Astrocyte of the spinal cord (primary cell): ENCODE results near the gene RNASET2.

ENCODE experiments used
- DNase-seq: peaks from one replicate; pipeline ENCODE4 v3.0.0; 2011; ENCODE audit warnings: low read depth, low spot score
- H3K4me3 ChIP-seq: 2 replicates; pipeline ENCODE4 v1.5.1; 2011; ENCODE audit warnings: low read depth, mild to moderate bottlenecking, low read length, moderate library complexity
- in situ Hi-C: cut with HindIII; loops from 2 replicates; pipeline ENCODE4 v1.10.0; 2017; ENCODE audit warnings: low sequenced_read_pairs
- TF ChIP-seq, protein P1 (sequence below): IDR thresholded peaks from 2 replicates; pipeline ENCODE4 v1.5.1; 2012; ENCODE audit warnings: low read depth, mild to moderate bottlenecking, low read length, inconsistent platforms

Gene RNASET2

DNA sequence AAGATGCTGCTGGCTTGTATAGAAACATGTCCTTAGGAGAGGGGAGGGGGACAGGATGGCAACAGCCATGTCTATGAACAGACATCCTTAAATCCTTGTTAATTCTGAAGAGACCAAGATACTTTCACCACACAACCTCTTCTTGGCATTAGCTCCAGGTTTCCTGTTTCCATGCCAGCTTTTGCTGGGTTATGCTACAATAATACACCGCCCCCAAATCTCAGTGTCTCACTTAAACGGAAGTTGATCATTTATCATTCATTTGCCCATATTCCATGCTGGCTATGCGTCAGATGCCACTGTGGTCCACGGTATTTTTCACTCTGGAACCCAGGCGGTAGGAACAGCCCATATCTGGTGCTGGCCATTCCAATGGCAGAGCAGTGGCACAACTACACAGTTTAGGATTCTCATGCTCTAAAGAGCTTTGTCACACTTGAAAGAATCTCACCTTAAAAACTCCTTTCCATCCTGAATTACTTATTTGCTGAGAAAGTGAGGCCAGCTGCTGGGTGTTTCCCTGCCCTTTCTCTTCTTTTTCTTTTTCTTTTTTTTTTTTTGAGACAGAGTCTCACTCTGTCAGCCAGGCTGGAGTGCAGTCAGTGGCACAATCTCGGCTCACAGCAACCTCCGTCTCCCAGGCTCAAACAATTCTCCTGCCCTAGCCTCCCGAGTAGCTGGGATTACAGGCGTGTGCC is 3.7 kb upstream of the RNASET2 start:
- TF ChIP-seq, protein P1, sequence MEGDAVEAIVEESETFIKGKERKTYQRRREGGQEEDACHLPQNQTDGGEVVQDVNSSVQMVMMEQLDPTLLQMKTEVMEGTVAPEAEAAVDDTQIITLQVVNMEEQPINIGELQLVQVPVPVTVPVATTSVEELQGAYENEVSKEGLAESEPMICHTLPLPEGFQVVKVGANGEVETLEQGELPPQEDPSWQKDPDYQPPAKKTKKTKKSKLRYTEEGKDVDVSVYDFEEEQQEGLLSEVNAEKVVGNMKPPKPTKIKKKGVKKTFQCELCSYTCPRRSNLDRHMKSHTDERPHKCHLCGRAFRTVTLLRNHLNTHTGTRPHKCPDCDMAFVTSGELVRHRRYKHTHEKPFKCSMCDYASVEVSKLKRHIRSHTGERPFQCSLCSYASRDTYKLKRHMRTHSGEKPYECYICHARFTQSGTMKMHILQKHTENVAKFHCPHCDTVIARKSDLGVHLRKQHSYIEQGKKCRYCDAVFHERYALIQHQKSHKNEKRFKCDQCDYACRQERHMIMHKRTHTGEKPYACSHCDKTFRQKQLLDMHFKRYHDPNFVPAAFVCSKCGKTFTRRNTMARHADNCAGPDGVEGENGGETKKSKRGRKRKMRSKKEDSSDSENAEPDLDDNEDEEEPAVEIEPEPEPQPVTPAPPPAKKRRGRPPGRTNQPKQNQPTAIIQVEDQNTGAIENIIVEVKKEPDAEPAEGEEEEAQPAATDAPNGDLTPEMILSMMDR, result no peak
- in situ Hi-C loops, result no loop called here
- H3K4me3 ChIP-seq, result no peak overlapping the region
- DNase-seq, result no peak

DNA sequence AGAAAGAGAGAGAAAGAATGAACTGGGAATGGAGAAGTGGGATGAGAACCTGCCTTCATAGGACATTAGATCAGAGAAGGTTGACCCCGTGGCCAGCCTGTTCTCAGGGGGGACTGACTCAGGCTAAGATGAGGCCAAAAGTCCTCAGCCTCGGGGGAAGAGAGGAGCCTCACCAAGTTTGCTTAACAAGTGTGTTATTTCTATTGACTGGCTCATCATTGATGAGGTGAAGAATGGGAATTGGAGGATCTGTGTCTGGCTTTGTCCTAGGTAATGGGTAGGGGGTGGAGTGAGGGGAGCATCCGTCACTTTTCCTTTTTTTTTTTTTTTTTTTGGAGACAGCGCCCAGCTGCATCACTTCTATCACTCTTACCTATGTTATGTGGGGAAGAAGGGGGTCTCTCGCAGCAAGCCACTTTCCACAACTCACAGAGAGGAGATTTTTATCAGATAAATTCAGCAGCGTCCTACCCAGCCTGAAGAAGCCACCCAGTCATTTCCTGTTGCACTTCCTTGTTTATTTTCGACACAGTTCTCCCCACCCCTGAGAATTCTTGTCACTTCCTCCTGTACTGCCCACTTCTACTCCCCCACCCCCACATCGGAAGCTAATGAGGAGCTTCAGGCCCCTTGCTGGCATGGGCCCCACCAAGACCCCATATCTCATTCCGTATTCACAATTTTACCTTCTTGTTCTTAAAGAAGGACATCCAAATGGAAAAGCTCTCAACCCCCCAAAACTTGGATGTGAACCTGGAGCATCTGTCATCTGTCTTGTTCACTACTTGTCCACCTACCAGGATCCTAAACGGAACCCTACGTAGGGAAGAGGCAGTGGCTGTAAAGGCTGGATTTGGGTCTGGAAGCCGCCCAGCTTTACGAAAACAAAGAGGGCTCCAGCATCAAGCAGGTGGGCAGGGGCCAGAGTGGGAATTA is 2.8 kb upstream of the RNASET2 start:
- TF ChIP-seq, protein P1, result no peak
- no peak for DNase-seq
- in situ Hi-C loops, result no loop called here
- H3K4me3 ChIP-seq, result no peak overlapping the region

DNA sequence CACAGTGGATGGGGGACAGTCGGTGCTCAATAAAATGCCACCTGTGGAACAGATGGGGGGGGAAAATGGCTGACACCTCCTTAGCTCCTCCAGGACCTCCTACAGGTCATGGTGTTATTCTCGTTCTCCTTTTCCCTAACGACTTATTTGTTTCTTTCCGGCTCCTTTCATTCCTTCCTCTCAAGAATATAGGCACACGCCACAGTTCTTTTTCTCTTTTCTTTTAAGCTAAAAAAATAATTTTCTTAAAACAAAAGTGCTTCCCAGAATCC is 1.4 kb upstream of the RNASET2 start:
- TF ChIP-seq, protein P1, result no peak
- in situ Hi-C loops, result no loop called here
- DNase-seq, result no peak
- H3K4me3 ChIP-seq, result no peak overlapping the region

DNA sequence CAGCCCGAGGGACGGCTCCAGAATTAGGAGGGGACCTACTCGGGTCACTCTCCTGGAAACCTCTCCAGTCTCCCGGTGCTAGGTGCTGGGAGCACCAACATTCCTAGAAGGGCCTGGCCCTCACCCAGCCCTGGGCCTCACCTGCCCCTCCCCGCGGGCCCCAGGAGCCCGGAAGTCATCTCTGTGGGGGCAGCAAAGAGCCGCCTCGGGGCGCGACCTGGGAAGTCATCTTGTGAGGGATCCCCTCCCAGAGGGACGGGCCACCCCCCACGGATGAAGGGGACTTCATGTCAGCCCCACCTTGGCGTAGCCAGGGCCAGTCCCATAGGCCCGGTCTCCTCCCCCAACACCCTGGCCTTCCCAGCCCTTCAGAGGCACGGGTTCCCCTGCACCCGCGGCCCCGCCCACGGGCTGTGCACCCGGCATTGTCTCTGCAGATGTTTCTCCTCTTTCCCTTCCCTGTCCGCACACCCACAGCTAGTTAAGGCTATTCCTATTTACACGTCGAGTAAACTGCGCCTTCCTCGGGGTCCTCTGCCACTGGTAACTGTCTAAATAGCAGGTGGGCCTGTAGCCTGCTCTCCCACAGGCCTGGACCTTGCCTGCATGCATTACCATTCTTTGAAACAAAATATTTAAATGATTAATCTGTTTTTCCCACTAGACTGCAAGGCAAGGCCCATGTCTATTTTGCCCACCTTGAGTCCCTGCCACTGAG is 896 bp upstream of the RNASET2 start:
- DNase-seq, result no peak
- H3K4me3 ChIP-seq, result peak overlapping the region; percentile 63
- in situ Hi-C loops, result no loop called here
- TF ChIP-seq, protein P1, result no peak

DNA sequence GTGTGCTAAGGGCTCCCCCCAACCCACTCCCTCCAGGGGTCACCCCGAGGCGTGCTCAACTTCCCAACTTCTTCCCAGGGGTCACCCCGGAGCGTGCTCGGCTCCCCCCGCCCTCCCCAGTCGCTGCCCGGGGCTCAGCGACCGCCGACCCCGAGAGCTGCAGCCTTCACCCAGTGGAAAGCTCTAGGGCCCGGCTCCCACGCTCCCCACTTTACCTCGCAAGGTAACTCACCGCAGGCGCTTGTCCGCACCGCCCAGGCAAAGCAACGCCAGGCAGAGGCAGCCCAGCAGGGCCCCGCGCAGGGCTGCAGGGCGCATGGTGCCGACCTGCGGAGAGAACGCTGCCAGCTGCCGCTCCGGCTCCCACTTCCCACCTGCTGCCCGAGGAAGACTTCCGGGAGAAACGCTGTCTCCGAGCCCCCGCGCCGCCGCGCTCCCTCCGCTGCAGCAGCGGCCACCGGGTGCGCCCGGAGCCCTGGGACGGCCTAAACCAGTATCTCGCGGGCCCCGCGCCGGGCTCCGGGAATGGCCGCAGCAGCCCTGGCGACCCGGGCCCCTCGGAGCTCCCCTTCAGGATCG is 396 bp downstream of the RNASET2 start:
- peak; percentile 16 for DNase-seq
- in situ Hi-C loops, result no loop called here
- TF ChIP-seq, protein P1, result no peak
- peak overlapping the region; percentile 63 for H3K4me3 ChIP-seq
